Pons (tissue), 1 donor: ENCODE results near the gene PRKAR2B.
"Not testable (repeated sequence)": the region's sequence is repeated elsewhere in the genome, so short reads cannot be mapped to it uniquely, and the experiment has no call there.

Experiments
- DNase-seq: peaks from one replicate; pipeline ENCODE4 v3.0.0-alpha.2; 2016; ENCODE audit warnings: low spot score

Gene PRKAR2B

GRCh38 chr7:107119376-107120105 is 75.0 kb downstream of the PRKAR2B start:
- DNase-seq: no peak

GRCh38 chr7:107122486-107122911 is 78.0 kb downstream of the PRKAR2B start:
- no peak for DNase-seq

GRCh38 chr7:107123392-107123791 is 78.9 kb downstream of the PRKAR2B start:
- no peak for DNase-seq

- DNase-seq: no peak
Observed at GRCh38 chr7:107125475-107125874, 81.0 kb downstream of the PRKAR2B start.

- DNase-seq: no peak
Observed at GRCh38 chr7:107128217-107128616, 83.7 kb downstream of the PRKAR2B start.

- DNase-seq: no peak
Observed at GRCh38 chr7:107128748-107129147, 84.2 kb downstream of the PRKAR2B start.

GRCh38 chr7:107130487-107131220 is 86.1 kb downstream of the PRKAR2B start:
- no peak for DNase-seq

GRCh38 chr7:107133396-107133795 is 88.9 kb downstream of the PRKAR2B start:
- DNase-seq: no peak

- no peak for DNase-seq
Observed at GRCh38 chr7:107138696-107139420, 94.4 kb downstream of the PRKAR2B start.

- not testable (repeated sequence) for DNase-seq
Observed at GRCh38 chr7:107143875-107144274, 99.4 kb downstream of the PRKAR2B start.

- DNase-seq: no peak
Observed at GRCh38 chr7:107145067-107145838, 100.7 kb downstream of the PRKAR2B start.

GRCh38 chr7:107147464-107148393 is 103.2 kb downstream of the PRKAR2B start:
- peak; percentile 78 for DNase-seq

GRCh38 chr7:107148721-107149120 is 104.2 kb downstream of the PRKAR2B start:
- DNase-seq: no peak

GRCh38 chr7:107149863-107150262 is 105.4 kb downstream of the PRKAR2B start:
- DNase-seq: no peak

GRCh38 chr7:107150375-107151073 is 106.0 kb downstream of the PRKAR2B start:
- DNase-seq: peak; percentile 74

- DNase-seq: no peak
Observed at GRCh38 chr7:107151538-107151937, 107.0 kb downstream of the PRKAR2B start.

GRCh38 chr7:107152011-107152410 is 107.5 kb downstream of the PRKAR2B start:
- DNase-seq: no peak

GRCh38 chr7:107154826-107155225 is 110.3 kb downstream of the PRKAR2B start:
- DNase-seq: no peak

- DNase-seq: not testable (repeated sequence)
Observed at GRCh38 chr7:107155726-107156125, 111.2 kb downstream of the PRKAR2B start.

- DNase-seq: no peak
Observed at GRCh38 chr7:107157091-107157490, 112.6 kb downstream of the PRKAR2B start.
